Cardiac fibroblast (primary cell): Measurements from ENCODE around the gene METTL1.
A peak's percentile ranks its signal among the peaks of the same experiment; 100 is the strongest.

Source experiments
- DNase-seq, 2 donors: peaks; one replicate each; pipeline versions ENCODE4 v3.0.0 to v3.0.0-alpha.2; 2010; ENCODE audit warnings: low read depth in 2 of 2
- H3K4me3 ChIP-seq, 2 donors: replicated peaks in 1 of 2; 1 replicate in 1 of 2; 2 replicates in 1 of 2; pipeline ENCODE4 v1.5.1; 2011; ENCODE audit warnings: low read depth in 2 of 2, low read length in 2 of 2, mild to moderate bottlenecking in 2 of 2, moderate library complexity in 1 of 2
- TF ChIP-seq, protein P1 (sequence below): IDR thresholded peaks from one replicate; pipeline ENCODE4 v1.5.1; 2011; ENCODE audit warnings: low read depth, mild to moderate bottlenecking, low read length, inconsistent platforms

METTL1 gene

DNA sequence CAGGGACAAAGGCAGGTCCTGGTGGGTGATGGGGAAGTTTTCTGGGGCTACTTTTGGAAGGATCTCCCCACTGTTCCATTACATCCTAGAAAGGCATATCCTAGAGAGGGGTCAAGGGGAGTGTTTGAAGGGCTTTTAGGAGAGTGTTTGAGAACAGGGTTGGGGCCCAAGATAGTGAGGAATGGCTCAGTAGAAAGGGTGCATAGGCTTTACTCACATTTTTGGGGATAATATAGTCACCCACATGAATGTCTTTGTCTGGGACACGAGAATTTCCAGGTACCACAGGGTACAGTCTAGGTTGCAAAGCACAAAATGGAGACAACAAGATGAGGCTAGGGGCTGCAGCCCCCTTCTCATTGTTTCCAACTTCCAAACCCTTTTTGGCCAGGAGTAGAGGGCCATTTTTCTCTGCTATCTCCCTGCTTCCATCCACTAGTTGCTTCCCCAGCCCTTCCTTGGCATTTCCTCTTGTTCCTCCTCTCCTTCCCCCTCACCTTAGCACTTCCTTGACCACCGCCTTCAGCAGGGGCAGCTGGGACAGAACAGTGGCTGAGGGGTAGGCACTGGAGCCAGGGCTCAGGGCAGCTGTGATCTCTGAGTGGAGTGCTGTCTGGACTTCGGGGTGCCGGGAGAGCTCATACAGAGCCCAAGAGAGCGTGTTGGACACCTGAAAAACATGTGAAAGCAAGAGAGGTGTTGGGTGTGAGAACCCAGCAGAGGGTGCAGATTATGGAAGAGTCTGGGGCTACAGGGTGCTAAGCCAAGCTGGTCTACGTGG lies 7.8 kb downstream of the METTL1 start:
- TF ChIP-seq, protein P1, sequence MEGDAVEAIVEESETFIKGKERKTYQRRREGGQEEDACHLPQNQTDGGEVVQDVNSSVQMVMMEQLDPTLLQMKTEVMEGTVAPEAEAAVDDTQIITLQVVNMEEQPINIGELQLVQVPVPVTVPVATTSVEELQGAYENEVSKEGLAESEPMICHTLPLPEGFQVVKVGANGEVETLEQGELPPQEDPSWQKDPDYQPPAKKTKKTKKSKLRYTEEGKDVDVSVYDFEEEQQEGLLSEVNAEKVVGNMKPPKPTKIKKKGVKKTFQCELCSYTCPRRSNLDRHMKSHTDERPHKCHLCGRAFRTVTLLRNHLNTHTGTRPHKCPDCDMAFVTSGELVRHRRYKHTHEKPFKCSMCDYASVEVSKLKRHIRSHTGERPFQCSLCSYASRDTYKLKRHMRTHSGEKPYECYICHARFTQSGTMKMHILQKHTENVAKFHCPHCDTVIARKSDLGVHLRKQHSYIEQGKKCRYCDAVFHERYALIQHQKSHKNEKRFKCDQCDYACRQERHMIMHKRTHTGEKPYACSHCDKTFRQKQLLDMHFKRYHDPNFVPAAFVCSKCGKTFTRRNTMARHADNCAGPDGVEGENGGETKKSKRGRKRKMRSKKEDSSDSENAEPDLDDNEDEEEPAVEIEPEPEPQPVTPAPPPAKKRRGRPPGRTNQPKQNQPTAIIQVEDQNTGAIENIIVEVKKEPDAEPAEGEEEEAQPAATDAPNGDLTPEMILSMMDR: no peak
- H3K4me3 ChIP-seq: no peak overlapping the region
- no peak for DNase-seq

DNA sequence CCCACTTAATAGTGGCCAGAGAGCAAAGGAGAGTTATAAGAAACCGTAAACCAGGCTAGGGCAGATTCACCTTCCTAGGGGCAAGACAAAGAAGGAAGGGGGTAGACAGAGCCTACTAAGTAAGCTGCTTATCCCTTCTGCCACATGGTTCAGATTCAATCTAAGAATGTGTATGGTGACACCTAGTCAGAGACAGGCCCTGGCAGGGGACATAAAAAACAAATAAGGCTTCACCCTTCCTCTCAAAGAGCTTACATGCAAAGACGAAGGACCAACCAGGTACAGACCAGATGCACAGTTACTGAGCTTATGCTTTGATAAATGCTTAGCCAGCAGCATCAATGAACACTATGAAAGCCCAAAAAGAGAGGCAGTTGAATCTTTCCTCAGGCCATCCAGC lies 9.4 kb downstream of the METTL1 start:
- DNase-seq: no peak
- no peak overlapping the region for H3K4me3 ChIP-seq
- TF ChIP-seq, protein P1: no peak

DNA sequence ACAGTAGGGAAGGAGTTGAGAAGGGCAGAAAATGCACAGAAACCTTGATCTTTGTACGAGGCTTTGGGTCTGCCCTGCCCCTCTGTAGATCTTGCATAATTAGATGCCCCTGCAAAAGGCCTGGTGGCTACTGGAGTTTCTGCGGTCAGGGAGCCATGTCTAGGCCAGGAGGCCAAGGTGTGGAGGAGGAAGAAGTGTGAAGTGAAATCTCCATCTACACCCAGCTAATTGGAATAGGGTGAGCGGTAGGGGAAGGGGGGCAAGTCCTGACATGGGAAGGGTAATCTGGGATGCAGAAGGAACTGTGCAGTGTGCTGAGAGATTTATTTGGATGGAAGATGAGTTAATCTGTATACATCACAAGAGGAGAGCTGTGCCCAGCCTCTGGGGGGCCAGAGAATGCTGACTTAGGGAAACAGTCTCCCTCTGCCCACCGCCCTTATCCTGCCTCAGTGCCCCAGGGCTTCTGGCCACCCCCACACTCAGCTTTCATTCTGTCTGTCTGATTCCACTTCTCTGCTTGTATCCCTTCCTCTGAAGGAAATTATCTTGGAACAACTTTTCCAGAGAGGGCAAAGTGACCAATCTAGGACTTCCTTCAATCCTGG lies 10.4 kb downstream of the METTL1 start:
- DNase-seq: no peak
- TF ChIP-seq, protein P1: no peak
- no peak overlapping the region for H3K4me3 ChIP-seq

DNA sequence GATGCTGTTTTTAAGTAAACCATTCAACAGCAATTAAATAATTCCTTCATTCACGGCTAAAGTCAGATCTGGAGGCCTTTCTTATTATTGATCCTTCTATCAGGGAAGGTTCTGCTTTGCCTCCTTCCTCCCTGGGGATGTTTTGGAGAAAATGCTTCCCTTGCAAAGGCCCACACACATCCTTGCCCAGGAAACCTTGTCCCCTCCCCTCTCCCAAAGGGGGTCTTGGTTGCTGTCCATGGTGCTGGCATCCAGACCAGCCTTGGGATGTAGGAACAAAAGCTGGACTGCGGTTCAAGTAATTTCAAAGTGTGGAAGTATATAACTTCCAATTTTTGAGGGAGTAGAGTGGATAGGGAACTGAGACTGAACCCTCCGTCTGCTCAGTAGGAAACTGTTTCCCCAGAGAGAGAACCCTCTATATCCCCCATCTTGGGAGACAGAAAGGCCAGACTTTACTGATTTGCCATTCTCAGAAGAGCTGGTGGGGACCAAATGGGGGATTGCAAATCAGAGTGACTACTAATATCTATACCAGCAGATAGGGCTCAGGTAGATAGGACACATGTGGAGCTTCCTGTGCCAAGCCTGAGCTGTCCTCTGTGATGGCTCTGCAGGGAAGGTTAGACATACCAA lies 11.4 kb downstream of the METTL1 start:
- no peak overlapping the region for H3K4me3 ChIP-seq
- no peak for DNase-seq
- TF ChIP-seq, protein P1: no peak

DNA sequence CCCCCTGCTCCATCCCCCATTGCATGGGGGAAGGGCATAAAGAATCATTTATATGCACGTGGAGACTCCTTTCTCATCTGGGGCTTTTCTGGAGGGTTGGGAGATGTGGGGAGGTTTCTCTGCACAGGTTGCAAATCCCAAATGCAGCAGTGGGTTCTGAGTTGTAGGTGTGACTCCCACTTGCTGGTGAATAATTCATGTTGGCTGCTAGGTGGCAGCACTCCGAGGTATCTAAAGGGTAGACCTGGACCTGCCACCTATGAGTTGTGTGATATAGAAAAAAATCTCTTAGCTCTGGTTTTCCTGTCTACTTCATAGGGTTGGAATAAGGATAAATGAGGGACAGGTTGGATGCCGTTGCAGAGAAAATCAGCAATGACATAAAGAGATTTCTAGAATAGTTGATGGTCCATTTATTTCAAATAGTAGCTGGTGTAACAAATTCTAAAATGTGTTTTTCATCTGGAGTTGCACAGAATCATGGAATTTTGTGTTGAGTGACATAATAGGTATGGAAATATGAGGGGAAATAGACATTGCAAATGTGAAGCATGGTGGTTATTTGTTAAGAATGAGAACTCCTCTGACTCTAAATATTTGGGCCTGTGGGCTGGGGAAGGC lies 12.4 kb downstream of the METTL1 start:
- TF ChIP-seq, protein P1: peak; percentile 48
- no peak overlapping the region for H3K4me3 ChIP-seq
- DNase-seq: peak in 1 of 2 donors; percentile 34

DNA sequence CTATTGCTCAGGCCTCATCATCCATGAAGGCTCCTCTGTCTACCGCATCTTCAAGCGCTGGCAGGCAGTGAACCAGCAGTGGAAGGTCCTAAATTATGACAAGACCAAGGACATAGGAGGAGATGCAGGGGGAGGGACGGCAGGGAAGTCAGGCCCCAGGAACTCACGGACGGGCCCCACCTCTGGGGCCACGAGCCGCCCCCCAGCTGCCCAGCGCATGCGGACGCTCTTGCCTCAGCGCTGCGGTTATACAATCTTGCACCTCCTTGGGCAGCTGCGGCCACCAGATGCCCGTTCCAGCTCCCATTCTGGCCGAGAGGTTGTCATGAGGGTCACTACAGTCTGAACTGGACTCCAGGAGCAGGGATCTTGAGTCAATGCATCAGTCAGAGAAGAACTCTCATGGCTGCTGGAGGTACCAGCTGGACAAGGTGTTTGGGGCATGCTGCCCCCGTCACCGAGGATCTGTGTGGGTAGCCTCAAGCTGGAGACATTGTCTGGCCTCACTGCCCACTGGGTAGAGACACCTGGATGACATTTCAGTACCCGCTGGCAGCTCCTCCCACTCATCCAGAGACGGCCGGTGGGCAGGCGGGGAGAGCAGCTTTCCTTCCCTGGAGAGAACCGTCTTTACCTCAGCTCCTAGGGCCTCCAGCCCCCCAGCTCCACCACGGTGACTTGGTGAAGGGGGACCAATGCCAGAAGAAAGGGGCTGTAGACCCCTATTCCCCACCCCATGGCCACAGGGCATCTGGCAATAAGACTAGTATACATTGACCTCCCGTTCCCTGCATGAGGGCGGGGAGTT lies 13.1 kb downstream of the METTL1 start:
- TF ChIP-seq, protein P1: no peak
- no peak overlapping the region for H3K4me3 ChIP-seq
- DNase-seq: no peak
